H1 (cell line): ENCODE data around the gene NEU3.

Source experiments
- CTCF ChIP-seq, 3 experiments: IDR thresholded peaks; 1 replicate in 2 of 3; 2 replicates in 1 of 3; pipeline versions ENCODE4 v1.5.1 to v1.6.1; 2011; ENCODE audit warnings: low read length in 3 of 3, mild to moderate bottlenecking in 3 of 3, inconsistent platforms in 2 of 3, low read depth in 1 of 3, moderate library complexity in 1 of 3; ENCODE audit not compliant: insufficient read depth in 1 of 3; ENCODE audit errors: control extremely low read depth in 1 of 3
- FOSL1 ChIP-seq: IDR thresholded peaks from 2 replicates; pipeline ENCODE4 v1.6.1; 2011; ENCODE audit warnings: mild to moderate bottlenecking, low read depth, low read length, moderate library complexity; ENCODE audit not compliant: insufficient read depth
- RNF2 ChIP-seq: fragments of 200-900, 300-1000 bp; sonication (generic); IDR thresholded peaks from 2 replicates; pipeline ENCODE4 v1.7.1; 2016; ENCODE audit warnings: borderline replicate concordance, low read depth, mild to moderate bottlenecking, antibody characterized with exemption, low read length; ENCODE audit not compliant: poor library complexity, severe bottlenecking; ENCODE audit errors: missing control alignments

- TF ChIP-seq CTCF (IDR thresholded peaks at IDR 0.05; ENCODE audit: control extremely low read depth in 1 of 3, insufficient read depth in 1 of 3, low read depth in 1 of 3, low read length in 3 of 3) (no peak), FOSL1 (no peak), RNF2 (no peak)
These were observed 25.4 kb downstream of the NEU3 start for GRCh38 chr11:75014129-75014528.
